Epidermal melanocyte (primary cell): ENCODE measurements around the gene CRTC1.

Experiments
- DNase-seq: peaks from one replicate; pipeline ENCODE4 v3.0.0; 2011; ENCODE audit warnings: low spot score; ENCODE audit not compliant: insufficient read length

The CRTC1 gene

DNA sequence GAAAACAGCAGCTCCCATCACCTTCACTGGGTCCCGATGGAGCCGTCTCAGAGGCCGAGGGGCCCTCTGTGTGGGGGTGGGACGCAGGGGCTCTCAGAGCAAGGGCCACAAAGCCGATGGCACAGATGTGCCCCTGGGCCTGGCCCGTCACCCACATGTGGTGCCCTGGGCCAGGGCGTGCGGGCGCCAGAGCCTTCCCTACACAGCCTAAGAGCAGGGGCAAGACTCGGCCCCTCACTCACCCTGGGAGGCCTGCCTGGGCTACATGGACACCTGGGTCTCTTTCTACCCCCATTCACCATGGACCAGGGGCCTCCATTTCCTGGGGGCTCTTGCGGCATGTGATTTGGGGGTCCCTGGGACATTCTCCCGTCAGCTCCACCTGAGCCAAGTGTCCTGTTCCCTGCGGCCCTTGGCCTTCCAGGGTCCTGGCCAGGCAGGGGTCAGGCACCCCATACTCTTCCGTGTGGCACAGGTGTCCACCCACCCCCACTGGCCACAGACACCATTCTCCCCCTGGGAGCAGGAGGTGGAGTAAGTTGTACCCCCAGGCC, 97.6 kb downstream of the CRTC1 start:
- no peak for DNase-seq

DNA sequence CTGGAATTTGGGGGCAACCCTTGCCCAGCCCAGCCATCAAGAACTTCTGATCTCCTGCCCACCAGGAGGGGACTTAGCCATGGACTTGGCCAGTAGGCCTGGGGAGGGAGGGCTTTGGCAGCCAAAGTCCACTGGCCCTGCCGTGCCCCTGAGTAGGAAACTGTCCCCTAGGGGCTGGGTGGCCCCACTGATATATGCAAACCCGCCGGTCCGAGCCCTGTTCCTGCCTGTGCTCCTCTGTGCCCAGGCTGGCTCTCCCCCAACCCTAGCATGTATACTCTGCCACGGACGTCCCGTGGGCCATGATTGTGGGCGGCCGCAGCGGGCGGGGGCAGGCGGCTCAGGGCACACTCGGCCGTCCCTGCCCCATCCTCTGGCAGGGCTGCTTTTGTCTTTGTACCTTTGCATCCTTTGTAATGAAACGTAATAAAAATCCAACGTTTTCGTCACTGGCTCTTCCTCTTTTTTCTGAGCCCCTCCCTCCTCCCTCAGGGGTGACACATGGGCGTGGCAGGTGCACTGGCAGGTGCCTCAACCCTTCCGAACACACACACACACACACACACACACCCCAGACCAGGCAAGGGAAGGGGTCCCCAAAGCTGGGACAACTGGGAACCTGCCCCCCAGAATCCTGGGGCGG, 98.5 kb downstream of the CRTC1 start:
- DNase-seq: no peak

DNA sequence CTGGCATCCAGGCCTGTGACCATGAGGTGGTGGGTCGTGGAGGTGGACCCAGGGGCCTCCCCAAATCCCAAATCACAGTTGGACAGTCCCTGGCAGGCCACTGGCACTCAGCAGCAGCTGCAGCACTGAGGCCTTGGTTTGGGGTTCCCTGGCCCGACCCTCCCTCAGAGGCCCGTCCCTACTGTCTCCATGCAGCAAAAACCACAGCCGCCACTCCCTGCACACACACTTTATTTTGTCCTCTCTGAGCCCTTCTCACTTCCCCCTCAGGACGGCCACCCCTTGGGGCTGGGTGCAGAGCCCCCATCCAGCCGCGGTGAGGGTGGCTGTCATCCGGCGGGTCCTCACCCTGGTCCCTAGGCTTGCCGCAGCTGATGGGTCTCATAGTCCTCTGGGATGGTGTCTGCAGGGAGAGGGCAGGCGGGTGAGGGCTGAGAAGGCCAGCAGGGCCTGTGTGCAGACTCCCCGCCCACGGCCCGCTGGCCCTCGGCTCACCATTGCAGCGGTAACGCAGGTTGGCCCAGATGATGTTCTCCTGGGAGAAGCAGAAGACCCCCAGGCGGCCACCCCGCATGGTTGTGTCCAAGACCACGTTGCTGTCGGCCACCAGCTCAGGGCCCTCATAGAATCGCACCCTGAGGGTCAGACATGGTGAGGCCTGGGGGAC, 99.2 kb downstream of the CRTC1 start:
- no peak for DNase-seq

DNA sequence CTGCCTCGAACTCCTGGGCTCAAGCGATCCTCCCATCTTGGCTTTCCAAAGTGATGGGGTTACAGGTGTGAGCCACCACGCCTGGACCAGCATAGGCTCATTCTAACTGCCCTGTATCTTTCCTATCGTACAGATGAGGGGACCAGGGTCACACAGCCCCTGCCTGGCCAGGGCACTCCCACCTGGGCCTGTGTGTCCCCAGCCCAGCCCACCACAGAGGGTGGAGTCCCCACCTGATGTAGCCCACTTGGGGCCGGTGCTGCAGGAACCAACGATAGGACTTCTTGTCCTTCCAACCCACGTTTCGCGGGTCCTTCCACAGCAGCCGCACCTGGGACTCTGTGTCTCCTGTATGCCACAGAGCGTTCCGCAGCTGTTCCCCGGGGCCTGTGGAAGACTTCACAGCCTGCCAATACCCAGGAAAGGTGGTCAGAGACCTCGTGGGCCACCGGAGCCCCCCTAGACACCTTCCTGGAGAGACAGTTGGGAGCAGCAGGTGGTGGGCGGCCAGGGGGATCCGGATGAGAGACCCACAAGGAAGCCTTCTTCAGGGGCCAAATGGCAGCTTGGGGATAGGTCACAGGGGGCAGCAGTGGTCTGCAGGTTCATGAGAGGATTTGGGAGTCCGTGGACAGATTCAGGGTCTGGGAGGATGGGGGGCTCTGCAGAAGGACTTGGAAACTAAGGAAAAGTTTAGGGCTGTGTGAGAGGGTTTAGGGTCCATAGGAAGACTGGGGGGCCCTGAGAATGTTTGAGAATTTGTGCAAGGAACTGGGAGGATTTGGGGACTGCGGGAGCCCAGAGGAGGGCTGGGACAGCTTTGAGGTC, 100.7 kb downstream of the CRTC1 start:
- DNase-seq: no peak

DNA sequence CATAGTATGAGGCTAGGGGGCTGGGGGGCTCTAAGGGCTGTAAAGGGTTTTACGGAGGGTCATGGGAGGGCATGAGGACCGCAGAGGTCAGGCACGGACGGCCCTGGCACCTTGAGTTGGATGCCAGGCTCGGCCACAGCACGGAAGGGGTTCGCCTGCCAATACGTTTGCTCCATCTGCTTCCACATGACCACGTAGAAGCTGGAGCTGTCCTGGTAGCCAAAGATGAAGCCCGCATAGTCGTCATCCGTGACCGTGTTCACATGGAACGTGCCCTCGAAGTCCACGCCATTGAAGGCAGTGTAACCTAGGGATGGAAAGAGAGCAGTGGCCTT, 101.3 kb downstream of the CRTC1 start:
- no peak for DNase-seq

DNA sequence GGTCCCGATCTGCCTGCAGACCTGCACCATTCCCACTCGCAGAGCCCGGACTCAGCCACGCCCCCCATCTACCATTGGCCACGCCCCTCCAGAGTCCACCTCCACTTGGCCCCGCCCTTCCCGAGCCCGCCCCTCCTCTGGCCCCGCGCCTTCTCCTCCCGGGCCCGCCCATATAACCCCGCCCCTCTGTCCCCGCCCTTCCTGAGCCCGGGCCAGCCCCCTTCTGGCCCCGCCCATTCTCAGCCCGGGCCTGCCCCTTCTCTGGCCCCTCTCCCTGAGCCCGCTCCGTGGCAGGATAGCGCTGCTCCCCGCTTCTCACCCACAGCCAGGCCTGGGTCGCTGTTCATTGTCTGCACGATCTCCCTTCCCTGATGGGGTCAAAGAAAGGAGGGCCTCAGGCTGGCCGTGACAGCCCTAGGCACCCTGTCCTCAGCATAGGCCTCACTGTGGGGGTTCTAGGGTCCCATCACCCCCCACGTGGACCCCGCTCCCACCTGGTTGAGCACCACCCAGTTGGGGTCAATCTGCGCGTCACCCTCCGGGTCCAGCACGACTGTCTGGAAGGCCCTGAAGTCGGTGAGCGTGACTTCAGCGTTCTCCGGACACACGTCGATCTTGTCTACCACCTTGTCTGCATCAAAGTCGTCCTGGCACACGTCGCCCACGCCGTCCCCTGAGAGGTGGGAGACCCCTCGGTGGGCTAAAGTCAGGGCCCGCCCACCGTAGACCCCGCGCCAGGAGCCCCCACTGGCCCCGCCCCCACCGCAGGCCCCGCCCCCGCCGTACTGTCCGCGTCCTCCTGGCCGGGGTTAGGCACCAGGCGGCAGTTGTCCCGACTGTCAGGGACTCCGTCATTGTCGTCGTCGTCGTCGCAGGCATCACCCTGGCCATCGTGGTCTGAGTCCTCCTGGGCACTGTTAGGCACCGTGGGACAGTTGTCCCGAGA, 102.0 kb downstream of the CRTC1 start:
- DNase-seq: peak; percentile 68

DNA sequence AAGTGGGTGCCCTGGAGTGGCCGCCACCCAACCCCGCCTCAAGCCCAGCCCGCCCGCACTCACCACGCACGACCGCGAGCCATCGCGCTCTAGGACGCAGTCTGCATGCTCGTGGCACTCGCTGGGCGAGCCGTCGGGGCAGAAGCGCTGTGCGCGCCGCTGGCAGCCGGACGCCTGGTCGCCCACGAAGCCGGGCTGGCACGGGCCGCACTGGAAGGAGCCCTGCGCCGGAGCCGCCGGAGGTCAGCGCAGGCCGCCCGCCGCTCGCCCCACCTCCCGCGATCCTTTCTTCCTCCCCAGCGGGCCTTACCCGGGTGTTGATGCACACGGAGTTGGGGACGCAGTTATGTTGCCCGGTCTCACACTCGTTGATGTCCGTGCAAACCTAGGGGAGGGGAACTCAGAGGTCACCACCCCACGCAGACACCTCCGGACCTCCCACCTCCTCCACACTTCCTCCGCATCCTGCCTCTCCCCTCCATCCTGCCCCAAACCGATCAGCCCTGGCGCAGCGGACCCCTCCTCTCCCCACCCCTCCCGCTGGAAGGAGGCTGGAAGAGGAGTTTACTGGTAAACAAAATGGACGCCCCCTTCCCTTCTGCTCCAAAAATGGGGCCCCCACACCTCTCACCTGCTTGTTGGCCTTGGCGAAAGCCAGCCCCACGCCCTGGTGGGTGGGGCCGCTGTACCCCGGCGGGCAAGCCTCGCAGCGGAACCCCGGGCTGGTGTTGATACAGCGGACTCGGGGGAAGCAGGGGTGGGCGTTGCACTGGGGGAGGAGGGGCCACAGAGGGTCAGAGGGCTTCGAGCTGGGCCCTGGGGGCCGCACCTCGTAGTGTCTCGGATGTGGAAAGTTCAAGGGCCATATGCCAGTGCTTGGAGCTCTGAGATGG, 105.3 kb downstream of the CRTC1 start:
- DNase-seq: no peak

DNA sequence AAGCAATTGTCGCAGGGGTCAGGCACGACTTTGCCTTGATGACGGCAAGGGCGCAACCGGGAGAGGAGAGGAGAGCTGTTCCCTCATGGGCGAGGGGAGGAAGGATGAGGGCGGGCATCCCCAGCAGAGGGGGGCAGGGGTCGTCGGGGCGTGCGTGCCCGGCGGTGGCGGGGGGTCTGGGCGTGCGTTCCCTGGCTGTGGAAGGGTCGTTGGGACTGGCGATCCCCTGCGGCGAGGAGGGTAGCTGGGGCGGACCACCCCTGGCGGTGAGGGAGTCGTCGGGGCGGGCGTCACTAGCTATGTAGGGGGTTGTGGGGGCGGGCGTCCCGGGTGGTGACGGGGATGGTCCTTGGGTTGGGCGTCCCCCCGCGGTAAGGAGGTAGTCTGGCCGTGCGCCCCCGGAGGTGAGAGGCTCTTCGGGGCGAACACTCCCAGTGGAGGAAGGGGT, 106.0 kb downstream of the CRTC1 start:
- DNase-seq: no peak

DNA sequence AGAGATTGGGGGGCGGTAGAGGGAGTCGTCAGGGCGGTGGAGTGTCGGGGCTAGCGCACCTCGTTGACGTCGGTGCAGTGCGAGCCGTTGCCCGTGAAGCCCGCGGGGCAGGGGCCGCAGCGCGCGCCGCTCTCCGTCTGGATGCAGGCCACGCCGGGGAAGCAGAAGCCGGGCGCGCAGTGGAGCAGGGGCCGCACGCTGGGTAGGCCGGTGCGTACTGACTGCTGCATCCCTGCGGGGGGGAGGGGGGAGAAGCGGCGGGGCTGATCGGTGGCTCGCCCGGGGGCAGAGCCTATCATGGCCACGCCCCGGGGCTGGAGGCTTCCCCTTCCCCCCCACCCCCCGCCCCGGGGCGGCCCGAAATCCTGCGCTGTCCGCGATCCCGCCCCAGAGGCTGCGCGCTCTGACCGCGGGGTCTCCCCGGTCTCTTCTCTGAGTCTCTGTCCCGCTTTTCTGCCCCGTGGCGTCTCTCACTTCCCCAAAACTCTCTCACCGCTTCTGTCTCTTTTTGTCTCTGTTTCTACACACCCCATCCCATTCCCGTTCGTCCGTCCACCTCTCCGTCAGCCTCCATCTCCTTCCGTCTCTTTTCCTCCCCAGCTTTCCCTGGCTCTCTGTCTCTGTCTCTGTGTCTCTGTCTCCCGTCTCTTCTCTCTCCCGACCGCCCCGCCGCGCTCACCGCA, 106.5 kb downstream of the CRTC1 start:
- no peak for DNase-seq

DNA sequence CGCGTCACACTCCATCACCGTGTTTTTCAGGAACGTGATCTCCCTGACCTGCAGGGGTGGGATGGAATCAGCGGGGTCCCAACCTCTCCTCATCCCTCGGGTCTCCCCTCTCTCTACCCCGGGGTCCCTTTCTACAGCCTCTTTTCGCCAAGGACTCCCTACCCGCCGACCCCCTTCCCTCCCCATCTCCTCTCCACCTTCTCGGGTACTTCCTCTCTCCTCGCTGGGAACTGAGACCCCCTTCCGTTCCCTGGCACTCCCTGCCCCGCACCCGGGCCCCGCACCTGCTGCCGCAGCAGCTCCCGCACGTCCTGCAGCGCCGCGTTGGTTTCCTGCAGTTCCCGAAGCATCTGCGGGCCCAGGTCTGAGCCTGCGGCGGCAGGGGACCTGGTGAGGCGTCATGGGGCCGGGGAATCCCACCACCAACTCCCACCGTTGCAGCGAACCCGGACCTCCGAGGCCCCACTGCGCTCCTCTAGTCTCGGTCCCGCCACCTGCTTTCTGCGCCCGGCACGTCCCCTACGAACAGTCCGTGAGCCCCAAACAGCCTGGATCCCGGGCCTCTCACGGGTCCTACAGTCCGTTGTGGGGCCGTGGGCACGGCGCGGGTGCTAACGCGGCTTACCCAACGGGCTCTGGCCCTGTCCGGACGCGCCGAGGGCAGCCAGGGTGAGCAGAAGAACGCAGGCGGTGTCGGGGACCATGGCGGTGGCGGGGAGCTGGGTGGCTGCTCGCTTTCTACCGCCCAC, 107.3 kb downstream of the CRTC1 start, which contains the start of gene COMP:
COMP (minus strand) TSS at position 740 of the 749 bp plus-strand sequence; CDS start at position 704, 36 bp downstream.
- no peak for DNase-seq

DNA sequence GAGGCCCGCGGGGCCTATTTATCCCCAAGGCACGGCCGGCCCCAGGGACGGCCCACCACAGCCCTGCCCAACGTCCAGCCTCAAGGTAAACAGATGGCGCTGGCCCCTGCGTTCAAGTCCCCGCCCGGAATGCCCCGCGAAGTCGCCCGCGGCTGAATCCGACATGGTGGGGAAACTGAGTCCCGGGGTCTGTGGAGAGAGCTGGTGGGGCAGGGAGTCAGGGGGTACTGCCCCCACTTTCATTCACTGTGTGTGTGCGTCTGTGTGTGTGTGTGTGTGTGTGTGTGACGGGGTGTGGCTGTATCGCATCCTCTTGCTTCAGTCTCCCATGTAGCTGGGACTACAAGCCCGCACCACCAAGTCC, 107.8 kb downstream of the CRTC1 start:
- no peak for DNase-seq

DNA sequence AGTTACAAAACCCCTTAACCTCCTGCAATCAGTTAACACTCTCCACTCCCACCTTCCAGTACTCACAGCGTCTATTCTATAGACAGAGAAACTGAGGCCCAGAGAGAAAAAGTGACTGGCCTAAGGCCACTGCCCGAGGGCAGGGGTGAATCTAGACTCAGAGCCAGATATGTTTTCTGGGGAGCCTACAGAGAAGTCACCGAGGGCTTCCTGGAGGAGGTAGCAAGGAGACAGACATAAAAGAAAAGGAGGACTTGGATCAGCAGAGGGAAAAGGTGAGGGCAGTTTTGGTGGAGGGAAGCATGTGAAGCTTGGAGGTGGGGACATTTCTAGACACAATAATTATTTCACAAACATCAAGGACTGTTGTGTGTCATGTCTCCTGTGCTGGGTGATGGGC, 109.2 kb downstream of the CRTC1 start:
- DNase-seq: no peak

DNA sequence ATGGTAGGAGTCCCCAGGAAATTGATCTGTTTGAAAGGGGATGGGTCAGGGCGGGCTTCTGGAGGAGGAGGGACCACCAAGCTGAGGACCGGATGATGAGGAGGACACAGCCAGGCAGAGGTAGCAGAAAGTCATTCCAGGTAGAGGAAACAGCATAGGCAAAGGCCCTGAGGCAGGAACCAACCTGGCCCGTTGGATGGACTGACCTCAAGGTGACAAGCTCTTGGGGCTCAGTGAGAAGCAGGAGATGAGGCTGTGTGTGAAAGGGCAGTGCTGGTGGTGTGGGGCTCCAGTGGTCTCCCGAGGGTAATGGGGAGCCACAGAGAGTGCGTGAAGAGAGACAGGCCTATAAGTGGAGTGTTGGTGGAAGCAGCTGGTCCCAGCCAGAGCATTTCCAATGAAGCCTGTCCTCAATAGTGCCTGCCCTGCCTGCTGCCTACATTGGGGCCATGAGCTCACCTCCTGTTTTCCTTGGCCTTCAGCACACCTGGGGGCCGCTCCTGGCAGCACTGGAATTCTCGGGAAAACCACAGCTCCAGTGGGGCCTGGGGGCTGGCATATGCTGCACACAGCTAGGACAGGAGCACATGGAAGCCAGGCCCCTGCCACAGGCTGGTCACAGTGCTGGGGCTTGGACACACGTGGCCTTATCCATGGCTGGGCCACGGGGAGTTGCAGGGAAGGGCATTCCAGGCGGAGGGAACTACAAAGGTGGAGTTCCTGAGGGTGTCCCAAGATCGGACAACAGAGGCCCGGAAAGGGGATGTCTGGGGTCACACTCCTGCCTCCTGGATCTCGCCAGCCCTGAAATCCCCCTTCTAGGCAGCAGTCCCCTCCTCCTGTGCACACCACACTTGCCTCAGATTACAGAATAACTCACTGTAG, 109.9 kb downstream of the CRTC1 start:
- DNase-seq: peak; percentile 12

DNA sequence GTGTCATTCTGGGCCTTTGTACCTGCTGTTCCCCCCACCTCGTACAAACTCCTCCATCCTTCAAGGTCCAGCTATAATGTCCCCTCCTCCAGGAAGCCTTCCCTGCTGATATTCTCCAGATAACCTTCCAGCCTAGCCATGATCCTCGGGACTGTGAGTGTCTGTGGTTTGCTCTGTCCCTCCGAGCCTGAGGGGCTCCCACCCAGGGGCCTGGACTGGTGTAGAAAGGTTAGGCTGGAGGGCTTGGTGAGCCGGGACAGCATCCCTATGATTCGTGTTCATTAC, 110.5 kb downstream of the CRTC1 start:
- peak; percentile 4 for DNase-seq

DNA sequence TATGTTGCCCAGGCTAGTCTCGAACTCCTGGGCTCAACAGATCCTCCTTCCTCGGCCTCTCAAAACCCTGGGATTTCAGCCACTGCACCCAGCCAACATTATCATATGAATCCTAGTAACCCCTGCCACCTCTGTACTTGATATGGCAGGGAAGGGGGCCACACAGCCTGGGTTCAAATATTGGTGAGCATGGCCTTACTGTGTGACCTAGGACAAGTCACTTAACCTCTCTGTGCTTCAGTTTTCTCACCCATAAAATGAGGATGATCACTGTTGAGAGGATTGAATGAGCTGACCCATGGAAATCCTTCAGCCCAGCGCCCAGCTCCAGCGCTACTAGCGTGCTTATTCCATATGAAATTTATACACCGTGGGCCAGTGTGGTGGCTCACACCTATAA, 111.2 kb downstream of the CRTC1 start:
- no peak for DNase-seq

DNA sequence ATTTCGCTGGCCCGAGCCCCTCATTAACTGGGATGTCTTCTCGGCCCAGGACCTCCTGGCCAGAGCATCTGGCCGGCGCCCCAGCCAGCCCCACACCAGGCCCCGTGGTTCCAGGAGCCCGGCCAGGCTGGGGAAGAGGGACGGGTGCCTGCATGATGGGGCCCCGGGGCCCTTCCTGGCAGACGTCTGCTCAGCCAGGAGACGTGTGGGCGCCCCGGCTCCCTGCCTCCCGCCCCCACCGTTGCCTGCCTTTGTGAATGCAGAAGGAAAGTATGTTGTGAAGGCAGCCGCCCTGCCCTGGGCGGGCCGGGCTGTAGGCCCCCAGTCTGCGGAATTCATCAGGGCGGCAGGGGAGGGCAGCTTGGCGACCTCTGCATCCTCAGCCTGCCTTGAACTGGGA, 112.1 kb downstream of the CRTC1 start:
- DNase-seq: peak; percentile 11

DNA sequence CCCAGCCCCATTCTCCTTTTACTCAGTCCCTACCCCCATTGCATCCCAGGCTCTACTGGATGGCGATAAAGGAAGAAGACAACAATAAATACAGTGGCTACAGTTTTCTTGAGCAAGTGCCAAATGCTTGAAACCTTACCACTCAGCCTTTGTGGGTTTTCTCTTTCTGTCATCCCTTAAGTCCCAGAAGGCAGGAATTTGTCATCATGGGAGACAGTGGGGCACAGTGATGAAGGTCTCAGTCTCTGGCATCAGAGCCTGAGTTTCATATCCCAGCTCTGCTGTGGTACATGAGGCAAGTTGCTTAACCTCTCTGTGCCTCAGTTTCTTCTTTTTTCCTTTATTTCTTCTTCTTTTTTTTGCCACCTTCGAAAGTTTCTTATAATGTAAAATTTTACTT, 112.8 kb downstream of the CRTC1 start:
- DNase-seq: peak; percentile 11
